KMS-11 (cell line): Measurements from ENCODE around the gene SH2B2.
"Not testable (repeated sequence)": the region's sequence is repeated elsewhere in the genome, so short reads cannot be mapped to it uniquely, and the experiment has no call there.

Source experiments
- H2AFZ ChIP-seq: fragments of 200-600 bp; sonication (generic); 2 replicates; pipeline ENCODE4 v1.6.1; 2016; ENCODE audit warnings: antibody characterized with exemption, mixed run types, low read depth
- H3K27ac ChIP-seq: fragments of 200-600 bp; sonication (generic); 2 replicates; pipeline ENCODE4 v1.6.1; 2016; ENCODE audit warnings: mild to moderate bottlenecking, mixed run types
- H3K27me3 ChIP-seq: fragments of 200-600 bp; sonication (generic); 2 replicates; pipeline ENCODE4 v1.6.1; 2017; ENCODE audit warnings: mild to moderate bottlenecking, low read depth, mixed run types, moderate library complexity; ENCODE audit not compliant: insufficient read depth
- H3K36me3 ChIP-seq: fragments of 200-600 bp; sonication (generic); 2 replicates; pipeline ENCODE4 v1.6.1; 2017; ENCODE audit warnings: mild to moderate bottlenecking, mixed run types; ENCODE audit not compliant: insufficient read depth
- H3K4me1 ChIP-seq: fragments of 200-600 bp; sonication (generic); 2 replicates; pipeline ENCODE4 v1.6.1; 2016; ENCODE audit warnings: mild to moderate bottlenecking, low read depth, mixed run types; ENCODE audit not compliant: poor library complexity, severe bottlenecking
- H3K4me2 ChIP-seq: fragments of 200-600 bp; sonication (generic); 2 replicates; pipeline ENCODE4 v1.7.0; 2016; ENCODE audit warnings: mild to moderate bottlenecking, mixed run types
- H3K4me3 ChIP-seq: fragments of 200-600 bp; sonication (generic); IDR thresholded peaks from 2 replicates; pipeline ENCODE4 v1.6.1; 2017; ENCODE audit warnings: low read depth, low read length, mixed read lengths; ENCODE audit not compliant: insufficient read depth
- H3K79me2 ChIP-seq: fragments of 200-600 bp; sonication (generic); 2 replicates; pipeline ENCODE4 v1.6.1; 2016; ENCODE audit warnings: low read depth, mixed run types; ENCODE audit not compliant: insufficient read depth
- H3K9ac ChIP-seq: fragments of 200-600 bp; sonication (generic); 2 replicates; pipeline ENCODE4 v1.6.1; 2016; ENCODE audit warnings: mild to moderate bottlenecking, mixed run types
- H4K20me1 ChIP-seq: fragments of 200-600 bp; sonication (generic); 2 replicates; pipeline ENCODE4 v1.6.1; 2016; ENCODE audit warnings: mild to moderate bottlenecking, mixed run types; ENCODE audit not compliant: insufficient read depth

SH2B2 gene

DNA sequence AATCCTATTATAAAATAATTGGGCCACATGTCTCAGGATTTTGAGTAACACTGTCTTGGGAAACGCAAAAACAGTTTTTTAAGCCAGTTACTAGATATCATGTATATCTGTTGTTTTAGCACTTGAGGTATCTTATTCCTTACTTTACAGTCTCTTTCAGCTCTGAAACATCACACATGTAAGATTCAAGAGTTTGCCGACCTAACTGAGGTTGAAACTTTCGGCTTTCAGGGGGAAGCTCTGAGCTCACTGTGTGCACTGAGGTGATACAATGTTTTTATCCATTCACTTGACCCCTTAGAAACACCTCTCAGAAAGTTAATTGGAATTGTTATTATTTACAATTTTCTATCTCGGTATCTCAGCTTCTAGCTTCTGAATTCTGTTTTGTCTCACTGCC is 50.8 kb downstream of the SH2B2 start:
- not testable (repeated sequence) for H3K27ac ChIP-seq, H3K27me3 ChIP-seq, H3K9ac ChIP-seq, H2AFZ ChIP-seq, H3K36me3 ChIP-seq, H3K4me2 ChIP-seq, H3K79me2 ChIP-seq, H3K4me1 ChIP-seq, H4K20me1 ChIP-seq, H3K4me3 ChIP-seq

DNA sequence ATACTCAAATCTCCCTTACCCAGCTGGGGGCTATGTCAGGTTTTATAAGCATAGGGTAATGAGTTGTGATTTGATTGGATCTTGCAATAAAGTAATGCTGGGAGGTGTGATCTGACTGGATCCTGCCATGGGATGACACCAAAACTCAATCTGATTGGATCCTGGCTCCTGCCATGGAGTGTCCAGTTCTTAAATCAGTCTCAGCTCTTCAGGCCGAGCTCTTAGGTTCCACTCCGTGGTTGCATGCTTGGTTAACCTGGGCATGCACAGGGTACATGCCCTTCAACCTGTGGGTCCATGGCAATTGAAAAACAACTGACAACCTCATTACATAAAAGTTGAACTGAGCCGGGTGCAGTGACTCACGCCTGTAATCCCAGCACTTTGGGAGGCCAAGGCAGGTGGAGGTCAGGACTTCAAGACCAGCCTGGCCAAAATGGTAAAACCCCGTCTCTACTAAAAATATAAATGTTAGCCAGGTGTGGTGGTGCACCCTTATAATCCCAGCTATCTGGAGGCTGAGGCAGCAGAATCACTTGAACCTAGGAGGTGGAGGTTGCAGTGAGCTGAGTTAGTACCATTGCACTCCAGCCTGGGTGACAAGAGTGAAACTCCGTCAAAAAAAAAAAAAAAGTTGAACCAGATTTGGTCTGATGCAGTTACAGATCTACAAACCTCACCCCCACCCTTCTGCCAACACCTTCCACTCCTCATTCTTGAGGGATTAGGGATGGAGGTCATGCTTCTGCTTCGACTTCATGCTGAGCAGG is 54.1 kb downstream of the SH2B2 start:
- not testable (repeated sequence) for H3K36me3 ChIP-seq, H3K4me1 ChIP-seq, H3K9ac ChIP-seq, H3K79me2 ChIP-seq, H3K4me2 ChIP-seq, H3K4me3 ChIP-seq, H3K27me3 ChIP-seq, H2AFZ ChIP-seq, H4K20me1 ChIP-seq, H3K27ac ChIP-seq

- H3K36me3 ChIP-seq, H3K27ac ChIP-seq, H3K9ac ChIP-seq, H3K4me2 ChIP-seq, H3K79me2 ChIP-seq, H2AFZ ChIP-seq, H3K27me3 ChIP-seq, H4K20me1 ChIP-seq, H3K4me1 ChIP-seq, H3K4me3 ChIP-seq: not testable (repeated sequence)
Observed at GRCh38 chr7:102346983-102347382, 60.3 kb downstream of the SH2B2 start.

DNA sequence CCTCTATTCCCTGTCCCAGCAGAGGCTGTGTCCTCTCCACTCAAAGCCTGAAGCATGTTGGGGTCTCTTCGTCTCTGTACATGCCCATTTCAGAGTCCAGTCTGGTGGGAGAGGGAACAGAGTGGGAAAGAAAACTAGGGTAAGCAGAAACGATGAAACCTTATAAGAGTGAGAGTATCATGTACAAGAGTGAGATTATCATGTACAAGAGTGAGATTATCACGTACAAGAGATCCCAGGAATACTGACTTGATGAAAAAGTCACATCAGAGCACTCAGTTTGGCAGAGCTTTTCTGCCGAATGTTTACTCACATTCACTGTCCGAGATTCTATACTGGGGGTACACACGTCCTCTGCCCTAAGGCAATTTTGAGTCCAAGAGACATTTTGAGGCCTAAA is 69.7 kb downstream of the SH2B2 start, which contains the start of gene SPDYE6:
Gene SPDYE6 (minus strand): TSS at position 101 of the 400 bp plus-strand sequence. CDS start 421 bp downstream, outside the sequence.
- H3K4me1 ChIP-seq, H3K27me3 ChIP-seq, H3K79me2 ChIP-seq, H3K4me3 ChIP-seq, H4K20me1 ChIP-seq, H3K4me2 ChIP-seq, H3K27ac ChIP-seq, H2AFZ ChIP-seq, H3K9ac ChIP-seq, H3K36me3 ChIP-seq: not testable (repeated sequence)

- Histone ChIP-seq H3K79me2 (peaks cover 27% of the 10 kb centered on the region), H3K4me1 (peaks cover 12% of the 10 kb centered on the region), H3K27ac (peak overlapping the region; percentile 26), H2AFZ (peak overlapping the region; percentile 54), H3K4me2 (peak overlapping the region; percentile 36), H3K9ac (peak overlapping the region; percentile 73)
- not testable (repeated sequence) for H3K27me3 ChIP-seq, H3K36me3 ChIP-seq, H3K4me3 ChIP-seq, H4K20me1 ChIP-seq
Observed at GRCh38 chr7:102363549-102364393, 77.1 kb downstream of the SH2B2 start.

- H3K4me1 ChIP-seq: peaks cover 12% of the 10 kb centered on the region
- not testable (repeated sequence) for H3K36me3 ChIP-seq, H2AFZ ChIP-seq, H3K27me3 ChIP-seq, H4K20me1 ChIP-seq, H3K4me3 ChIP-seq
- peak overlapping the region; percentile 73; the same call in 1 of the 2 replicates for H3K9ac ChIP-seq
- H3K79me2 ChIP-seq: peaks cover 27% of the 10 kb centered on the region
- peak overlapping the region; percentile 36 for H3K4me2 ChIP-seq
- peak overlapping the region; percentile 26; the same call in 1 of the 2 replicates for H3K27ac ChIP-seq
Observed at GRCh38 chr7:102364394-102364886, 77.8 kb downstream of the SH2B2 start.

GRCh38 chr7:102365390-102365789 is 78.7 kb downstream of the SH2B2 start:
- not testable (repeated sequence) for H4K20me1 ChIP-seq, H3K4me2 ChIP-seq, H3K36me3 ChIP-seq, H3K4me3 ChIP-seq, H3K27ac ChIP-seq, H3K9ac ChIP-seq, H2AFZ ChIP-seq, H3K27me3 ChIP-seq
- peaks cover 34% of the 10 kb centered on the region for H3K79me2 ChIP-seq
- H3K4me1 ChIP-seq: peaks cover 14% of the 10 kb centered on the region

DNA sequence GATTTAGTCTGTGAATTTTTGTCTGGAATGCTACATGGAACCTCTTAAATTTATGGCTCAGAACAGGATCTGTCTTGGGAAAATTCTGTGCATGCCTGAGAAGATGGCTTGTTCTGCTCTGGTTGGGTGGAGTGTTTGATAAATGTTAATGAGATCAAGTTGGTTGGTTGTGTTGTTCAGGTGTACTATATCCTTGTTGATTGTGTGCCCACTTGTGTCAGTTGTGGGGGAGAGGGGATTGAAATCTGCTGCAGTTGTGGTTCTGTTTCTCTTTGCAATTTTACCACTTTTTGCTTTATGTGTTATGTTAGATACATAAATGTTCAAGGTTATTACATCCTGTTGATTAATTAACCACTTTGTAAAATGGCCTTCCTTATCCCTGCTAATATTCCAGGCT is 83.4 kb downstream of the SH2B2 start:
- not testable (repeated sequence) for H3K27ac ChIP-seq, H3K4me2 ChIP-seq, H3K9ac ChIP-seq, H2AFZ ChIP-seq, H3K4me1 ChIP-seq, H3K36me3 ChIP-seq, H4K20me1 ChIP-seq, H3K27me3 ChIP-seq, H3K4me3 ChIP-seq
- H3K79me2 ChIP-seq: peaks cover 57% of the 10 kb centered on the region
